GM18867 (cell line): ENCODE data around the gene CCL19.
"Not testable (repeated sequence)": the region's sequence is repeated elsewhere in the genome, so short reads cannot be mapped to it uniquely, and the experiment has no call there.

Source experiments
- ATAC-seq: cut with Tn5 transposase; IDR thresholded peaks from one replicate; pipeline ENCODE4 v1.9.1; 2021; ENCODE audit warnings: mild to moderate bottlenecking, moderate library complexity; ENCODE audit not compliant: unreplicated experiment

Gene CCL19

DNA sequence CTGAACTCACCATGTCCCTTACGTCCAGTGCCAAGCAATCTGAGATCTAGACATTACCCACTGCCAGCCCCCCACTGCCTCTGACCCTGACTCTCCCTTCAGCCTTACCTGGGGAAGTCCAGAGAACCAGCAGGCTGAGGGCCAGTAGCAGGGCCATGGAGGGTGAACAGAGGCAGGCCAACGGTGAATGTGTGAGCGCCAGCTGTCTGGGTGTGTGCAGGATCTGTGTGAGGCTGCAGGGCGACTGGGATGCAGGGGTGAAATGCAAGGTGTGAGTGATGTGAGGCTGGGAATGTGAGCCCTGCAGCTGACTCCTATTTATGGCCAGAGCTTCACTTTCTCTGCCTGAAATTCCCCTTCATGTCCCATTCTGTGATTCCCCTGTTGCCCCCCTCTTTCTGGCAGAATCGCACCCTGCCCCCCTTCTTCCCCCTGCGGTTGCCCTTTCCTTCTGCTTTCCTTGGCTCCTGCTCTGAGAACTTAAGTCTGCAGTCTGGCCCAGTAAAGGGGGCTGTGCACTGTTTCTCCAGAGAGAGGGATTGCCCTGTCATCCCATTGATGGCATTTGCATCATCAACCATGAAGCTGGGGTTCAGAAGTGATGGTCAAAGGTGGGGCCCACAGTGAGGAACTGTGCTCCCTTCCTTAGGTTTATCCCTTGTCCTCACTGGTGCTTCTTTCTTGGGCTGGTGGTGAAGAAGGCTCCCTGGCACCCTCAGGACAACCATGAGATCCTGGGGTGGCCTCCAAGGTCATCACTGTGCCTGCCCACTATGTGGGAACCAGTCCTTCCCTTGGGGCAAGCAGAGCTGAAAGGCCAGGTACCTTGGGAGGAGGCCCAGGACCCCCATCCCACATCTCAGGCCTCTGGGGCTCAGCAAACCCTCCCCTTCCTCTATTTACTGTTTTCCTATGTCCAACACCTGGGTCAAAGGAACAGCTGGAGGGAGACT, at the start of gene CCL19:
CCL19 (minus strand) TSS at position 294 of the 953 bp plus-strand sequence; CDS start at position 157, 137 bp downstream.
- no peak for ATAC-seq

DNA sequence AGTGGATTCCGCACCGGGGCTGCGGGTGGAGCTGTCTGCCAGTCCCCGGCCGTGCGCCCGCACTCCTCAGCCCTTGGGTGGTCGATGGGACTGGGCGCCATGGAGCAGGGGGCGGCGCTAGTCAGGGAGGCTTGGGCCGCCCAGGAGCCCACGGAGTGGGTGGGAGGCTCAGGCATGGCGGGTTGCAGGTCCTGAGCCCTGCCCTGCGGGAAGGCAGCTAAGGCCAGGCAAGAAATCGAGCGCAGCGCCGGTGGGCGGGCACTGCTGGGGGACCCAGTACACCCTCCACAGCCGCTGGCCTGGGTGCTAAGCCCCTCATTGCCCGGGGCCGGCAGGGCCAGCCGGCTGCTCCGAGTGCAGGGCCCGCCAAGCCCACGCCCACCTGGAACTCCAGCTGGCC, 49.1 kb upstream of the CCL19 start:
- not testable (repeated sequence) for ATAC-seq

DNA sequence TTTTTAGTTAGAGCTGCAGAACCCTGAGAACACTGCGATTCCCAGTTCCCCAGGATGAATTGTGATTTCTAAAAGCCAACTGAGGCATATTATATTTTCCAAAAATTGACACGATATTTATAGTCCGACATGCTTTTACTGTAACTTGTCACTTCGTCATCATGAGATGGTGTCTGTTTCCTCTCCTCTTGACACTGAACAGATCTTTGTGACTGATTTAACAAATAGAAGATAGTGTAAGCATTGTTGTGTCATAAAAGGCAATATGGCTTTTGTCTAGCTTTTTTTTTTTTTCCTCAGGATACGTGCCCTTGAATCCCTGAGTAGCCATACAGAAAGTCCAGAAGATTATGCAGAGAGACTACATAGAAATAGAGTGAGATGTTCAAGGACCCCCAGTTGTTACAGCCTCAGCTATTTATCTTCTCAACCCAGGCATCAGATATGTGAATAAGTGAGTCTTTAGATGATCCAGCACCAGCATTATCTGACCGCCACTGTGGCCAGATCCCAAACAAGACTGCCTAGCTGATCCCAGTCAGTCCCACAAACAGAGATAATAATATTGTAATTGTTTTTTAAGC, 46.7 kb upstream of the CCL19 start:
- no peak for ATAC-seq

DNA sequence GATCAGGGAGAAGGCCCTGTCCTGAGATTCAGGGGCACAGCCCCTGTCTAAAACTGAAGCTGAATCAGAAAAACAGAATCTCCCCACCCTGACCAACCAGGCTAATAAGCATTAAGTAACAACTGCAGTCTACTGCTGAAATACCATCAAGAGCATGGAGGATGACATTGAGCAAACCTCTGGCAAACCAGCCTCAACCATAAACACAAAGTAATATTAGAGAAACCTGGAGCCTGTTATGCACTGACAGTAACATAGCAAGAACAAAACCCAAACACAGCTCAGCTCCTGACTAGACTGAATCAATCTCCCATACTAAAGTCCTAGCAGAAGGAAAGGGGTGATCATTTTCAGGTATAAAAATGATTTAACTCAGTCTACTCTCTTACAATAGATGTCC, 43.6 kb upstream of the CCL19 start:
- no peak for ATAC-seq

DNA sequence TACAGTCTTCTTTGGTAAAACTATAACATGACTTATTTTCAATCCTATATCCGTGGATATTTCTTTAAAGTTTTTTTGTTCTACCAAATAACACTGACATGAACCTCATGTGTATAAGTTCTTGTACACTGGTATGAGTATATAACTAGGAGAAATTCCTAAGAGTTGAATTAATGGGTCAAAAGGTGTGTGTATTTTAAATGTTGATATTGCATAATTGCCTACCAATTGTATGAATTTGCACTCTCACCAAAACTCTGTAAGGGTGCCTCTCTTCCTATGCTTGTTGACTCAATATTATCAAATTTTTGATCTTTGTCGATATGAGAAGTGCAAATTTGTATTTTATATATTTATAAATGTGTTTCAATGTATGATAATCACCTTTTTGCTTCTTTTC, 41.8 kb upstream of the CCL19 start:
- no peak for ATAC-seq

DNA sequence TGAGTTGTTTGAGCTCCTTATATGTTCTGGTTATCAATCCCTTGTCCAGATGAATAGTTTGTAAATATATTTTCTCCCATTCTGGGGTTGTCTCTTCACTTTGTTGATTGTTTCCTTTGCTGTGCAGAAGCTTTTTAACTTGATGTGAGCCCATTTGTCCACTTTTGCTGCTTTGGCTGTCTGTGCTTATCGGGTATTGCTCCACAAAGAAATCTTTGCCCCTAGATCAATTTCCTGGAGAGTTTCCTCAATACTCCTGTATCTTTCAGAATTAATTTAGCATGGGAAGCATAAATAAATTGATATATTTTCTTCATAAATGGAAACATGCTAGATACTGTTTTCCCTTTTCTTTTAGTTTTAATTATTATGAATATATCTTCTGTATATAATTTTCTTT, 41.4 kb upstream of the CCL19 start:
- ATAC-seq: no peak

DNA sequence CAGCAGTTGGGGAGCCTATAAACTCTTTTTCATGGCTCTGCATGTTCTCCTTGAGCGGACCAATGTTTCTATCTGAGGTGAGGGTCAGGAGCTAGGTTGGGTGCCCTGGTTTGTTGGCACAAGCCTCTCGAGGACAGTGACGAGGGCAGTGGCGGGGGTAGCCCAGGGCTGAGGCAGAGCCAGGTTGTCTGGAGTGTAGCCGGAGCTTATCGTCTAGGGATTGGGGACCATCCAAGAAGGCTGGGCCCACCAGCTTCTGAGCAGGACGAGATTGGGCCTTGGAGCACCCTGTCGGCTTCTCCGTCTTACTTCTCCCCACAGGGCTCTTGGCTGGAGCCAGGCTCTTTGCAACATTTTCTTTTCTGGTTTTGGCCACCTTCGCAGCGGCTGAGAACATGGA, 32.1 kb upstream of the CCL19 start:
- no peak for ATAC-seq

DNA sequence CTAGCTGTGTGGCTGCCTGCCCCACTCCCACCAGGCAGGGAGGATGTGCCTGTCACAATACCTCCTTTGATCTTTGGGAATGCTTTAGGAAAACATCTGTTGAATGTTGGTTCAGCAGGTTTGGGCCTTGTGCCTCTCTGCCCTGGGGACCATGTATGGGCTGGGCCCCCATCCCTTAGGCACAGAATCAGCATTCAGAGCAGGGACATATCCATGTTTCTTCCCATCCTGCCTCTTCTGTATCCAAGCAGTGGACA, 28.6 kb upstream of the CCL19 start:
- not testable (repeated sequence) for ATAC-seq

DNA sequence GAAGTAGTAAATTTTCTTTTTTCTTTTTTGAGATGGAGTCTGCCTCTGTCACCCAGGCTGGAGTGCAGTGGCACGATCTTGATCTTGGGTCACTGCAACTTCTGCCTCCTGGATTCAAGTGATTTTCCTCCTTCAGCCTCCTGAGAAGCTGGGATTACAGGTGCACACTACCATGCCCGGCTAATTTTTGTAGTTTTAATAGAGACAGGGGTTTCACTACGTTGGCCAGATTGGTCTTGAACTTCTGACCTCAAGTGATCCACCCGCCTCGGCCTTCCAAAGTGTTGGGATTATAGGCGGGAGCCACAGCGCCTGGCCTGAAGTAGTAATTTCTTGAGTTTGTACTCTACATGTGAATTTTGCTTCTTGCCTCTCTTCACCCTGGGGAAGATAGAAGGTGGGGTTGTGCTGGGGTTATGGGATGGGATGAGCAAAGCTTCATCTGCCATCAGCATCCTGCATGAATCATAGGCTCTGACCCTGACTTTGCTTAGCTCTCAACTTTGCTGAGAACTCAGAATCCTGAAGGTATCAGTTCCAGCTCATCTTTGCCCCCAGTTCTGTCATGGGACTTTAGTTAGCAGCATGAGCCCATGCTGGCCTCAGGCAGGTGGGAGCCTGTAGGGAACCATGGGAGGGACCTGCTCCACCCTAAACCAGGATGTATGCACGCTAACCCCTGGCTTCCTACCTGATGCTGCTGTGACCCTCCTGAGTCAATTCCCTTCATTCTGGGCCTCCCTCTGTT, 28.1 kb upstream of the CCL19 start:
- ATAC-seq: no peak

DNA sequence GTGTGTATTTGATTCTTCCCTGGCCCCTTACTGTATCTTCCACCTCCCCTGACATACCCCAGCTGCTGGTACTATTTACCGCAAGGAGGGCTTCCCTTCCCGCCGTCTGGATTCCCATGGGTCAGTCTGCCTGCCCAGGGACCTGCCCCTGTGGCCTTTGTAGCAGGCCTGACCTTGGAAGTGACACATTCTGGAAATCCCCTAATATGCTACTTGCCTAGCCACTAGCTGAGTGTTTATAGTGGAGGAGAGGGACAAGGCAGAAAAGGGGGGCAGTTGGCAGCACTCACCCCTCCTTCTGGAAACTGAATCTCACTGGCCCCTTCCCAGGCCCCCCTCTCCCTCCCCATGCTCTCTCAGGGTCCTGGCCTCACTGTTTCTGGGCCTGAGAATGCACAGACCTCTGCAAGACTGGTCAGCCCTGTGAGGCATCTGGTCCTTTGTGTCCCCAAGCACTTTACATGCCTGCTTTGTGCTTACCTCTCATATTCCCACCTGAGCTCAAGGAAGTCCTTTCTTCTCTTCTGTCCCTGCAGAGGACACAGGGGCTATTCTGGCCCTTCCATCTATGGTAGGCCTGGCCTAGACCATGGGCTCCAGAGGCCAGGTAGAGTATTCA, 27.0 kb upstream of the CCL19 start:
- no peak for ATAC-seq

DNA sequence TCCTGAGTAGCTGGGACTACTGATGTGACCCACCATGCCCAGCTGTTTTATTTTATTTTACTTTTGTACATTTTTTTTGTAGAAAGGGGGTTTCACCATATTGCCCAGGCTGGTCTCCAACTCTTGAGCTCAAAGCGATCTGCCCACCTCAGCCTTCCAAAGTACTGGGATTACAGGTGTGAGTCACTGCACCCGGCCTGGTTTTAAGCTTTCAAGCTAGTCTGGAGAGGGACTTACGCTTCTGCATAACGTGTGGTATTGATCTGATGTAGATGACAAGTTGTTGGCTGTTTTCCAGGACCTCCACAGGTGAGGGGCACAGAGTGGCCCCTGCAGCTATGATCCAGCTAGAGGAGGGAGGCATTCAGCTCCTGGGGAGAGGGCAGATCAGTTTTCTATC, 25.6 kb upstream of the CCL19 start:
- no peak for ATAC-seq

DNA sequence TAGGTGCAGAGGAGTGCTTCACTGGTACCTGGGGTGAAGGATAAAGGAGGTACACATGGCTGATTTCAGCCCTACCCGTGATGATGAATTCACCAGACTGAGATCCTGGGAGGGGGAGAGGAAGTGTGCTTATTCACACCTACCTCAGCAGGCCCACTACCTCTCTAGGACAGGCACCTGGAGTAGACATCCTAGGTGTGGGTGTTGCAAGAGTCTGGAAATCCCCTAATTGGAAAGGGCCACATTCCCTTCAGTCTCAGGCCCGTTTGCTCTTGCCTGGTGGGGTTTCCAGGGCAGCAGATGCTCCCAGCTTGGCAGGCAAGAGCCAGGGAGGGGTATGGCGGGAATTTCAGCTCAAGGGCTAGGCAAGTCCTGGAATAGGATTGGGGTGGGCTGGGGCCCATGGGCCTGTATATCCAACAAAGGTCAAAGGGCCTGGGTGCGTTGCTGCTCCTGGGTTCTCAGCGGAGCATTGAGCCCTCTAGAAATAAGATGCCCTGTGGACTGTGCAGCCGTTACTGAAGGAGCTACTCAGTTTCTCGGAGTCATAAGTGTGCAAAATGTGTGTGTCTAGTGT, 24.7 kb upstream of the CCL19 start:
- no peak for ATAC-seq

DNA sequence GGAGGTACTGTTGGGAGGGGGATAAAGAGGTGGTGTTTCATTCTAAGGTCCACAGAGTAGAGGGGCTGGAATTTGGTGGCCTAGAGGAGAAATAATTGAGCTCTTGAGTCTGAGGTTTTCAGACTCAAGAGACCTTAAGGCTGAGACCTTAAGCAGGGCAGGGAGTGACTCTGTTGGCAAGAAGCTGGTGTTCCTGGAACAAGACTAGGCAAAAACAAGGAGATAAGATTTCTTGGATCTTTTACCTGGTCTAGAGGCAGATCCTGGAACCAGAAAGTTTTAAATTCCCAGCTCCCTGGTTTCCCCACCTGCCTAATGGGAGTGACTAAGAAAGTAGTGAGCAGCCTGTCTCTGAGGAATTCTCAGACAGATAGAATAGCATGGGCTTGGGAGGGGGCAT, 22.9 kb upstream of the CCL19 start:
- no peak for ATAC-seq

DNA sequence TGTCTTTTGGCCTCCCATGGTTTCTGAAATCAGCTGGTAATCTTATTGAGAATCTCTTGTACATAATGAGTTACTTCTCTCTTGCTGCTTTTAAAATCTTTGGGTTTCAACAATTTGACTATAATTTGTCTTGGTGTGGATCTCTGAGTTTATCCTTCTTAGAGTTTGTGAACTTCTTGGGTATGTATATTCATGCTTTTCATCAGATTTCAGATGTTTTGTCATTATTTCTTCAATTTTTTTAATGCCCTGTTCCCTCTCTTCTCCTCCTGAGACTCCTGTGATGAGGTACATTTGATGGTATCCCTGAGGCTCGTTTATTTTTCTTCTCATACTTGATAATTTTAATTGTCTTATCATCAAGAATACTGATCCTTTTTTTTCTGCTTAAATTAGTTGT, 21.1 kb upstream of the CCL19 start:
- no peak for ATAC-seq

DNA sequence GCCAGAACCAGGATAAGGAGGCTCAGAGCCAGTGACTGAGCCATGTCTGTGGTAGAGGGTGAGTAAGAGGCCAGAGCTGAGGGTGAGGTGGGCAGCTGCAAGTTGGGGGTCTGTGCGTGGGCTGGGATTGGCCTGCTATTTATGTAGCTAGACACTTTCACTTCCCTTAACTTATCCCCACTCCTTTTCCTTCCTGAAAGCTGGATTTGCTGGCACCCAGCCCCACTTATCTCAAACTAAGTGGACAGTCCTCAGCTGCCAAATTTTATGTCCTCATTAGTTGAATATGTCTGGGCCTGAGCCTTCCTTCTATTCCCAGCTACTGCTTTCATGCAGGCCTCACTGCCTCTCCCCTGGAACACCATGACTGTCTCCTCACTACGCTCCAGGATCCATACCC, 18.9 kb upstream of the CCL19 start, which contains the start of gene CCL21:
CCL21 (minus strand) TSS at position 114 of the 400 bp plus-strand sequence; CDS start at position 44, 70 bp downstream.
- no peak for ATAC-seq

DNA sequence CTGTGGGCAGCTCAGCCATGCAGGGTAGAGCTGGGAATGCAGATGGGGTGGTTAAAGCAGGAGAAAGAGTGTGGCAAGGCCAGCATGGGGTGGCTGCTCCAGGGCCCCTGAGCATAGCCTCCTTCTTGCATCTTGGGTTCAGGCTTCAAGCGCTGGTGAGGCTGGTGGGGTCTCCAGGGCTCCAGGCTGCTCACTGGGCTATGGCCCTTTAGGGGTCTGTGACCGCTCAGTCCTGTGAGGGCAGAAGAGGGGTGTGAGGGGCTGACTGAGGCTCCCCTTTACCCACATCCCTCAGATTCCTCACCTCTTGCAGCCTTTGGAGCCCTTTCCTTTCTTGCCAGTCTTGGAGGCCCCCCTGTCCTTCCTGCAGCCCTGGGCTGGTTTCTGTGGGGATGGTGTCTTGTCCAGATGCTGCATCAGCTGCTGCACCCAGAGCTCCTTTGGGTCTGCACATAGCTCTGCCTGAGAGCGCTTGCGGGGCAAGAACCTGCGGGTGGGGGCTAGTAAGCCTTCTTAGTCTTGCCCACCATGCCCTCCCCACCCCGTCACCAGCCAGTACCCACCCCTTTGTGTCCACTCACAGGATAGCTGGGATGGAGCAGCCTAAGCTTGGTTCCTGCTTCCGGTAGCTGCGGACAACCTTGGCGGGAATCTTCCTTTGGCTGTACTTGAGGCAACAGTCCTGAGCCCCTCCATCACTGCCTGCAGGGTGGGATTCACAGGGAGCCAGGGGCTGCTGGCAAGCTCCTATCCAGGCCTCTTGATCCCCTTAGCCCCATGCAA, 18.3 kb upstream of the CCL19 start:
- no peak for ATAC-seq

DNA sequence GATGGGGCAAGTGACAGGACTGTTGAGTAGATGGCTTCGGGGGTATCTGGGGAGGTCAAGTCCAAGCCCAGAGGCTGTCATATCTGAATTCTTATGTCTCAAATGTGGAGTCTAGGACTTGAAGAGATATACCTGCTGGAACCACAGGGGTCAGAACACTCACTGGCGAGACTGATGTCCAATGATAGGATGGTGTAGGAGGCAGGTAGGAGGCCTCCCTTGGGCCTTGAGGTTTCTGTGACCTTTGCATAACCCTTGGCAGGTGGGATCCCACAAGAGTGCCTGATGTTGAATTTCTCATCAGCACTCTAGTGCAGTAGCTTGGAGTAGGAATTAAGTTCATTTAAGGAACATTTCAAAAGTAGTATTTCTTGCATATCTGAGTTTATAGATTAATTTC, 16.1 kb upstream of the CCL19 start:
- no peak for ATAC-seq

DNA sequence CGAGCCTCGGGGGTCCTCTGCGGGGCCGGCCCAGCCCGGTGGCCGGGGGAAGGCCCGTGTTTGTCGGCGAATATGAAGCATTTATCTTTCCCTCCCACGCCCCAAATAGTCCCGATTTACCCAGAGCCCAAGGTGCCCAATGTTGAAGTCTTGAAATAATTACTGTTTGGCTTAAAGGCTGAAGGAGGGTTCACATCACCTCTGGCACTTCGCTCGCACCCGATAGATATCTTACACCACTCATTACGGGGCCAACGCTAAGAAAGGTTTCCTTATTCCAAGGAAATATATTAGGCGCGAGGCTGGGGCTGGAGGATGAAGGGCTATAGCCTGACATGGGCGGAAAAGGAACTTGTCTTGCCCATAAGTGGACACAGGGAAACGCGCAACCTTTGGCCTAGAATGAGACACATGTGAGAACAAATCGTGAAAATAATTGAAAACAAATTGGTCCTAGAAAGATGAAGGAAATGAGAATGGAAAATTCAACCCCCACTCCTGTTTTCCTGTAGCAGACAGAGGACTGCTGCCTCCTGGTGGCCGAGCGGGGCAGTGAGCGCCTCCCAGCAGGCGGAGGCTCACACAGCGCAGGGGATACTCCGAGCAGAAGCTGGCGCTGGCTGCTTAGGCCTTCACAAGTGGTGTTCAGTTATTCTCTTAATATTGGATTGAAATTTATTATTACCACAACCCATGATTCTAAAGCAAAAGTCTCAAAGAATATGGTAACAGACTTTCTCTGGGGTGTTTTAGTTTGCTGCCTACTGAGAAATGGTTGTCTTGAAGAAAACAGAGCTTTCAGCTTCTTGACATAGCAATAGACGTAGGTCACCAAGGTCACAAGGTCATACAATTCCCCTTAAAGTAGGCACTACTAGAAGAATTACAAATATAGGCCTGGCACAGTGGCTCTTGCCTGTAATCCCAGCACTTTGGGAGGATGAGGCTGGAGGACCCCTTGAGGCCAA, 11.0 kb upstream of the CCL19 start:
- ATAC-seq: peak; percentile 68
